ENCODE measurements around the gene LTBP2.

The LTBP2 gene

DNA sequence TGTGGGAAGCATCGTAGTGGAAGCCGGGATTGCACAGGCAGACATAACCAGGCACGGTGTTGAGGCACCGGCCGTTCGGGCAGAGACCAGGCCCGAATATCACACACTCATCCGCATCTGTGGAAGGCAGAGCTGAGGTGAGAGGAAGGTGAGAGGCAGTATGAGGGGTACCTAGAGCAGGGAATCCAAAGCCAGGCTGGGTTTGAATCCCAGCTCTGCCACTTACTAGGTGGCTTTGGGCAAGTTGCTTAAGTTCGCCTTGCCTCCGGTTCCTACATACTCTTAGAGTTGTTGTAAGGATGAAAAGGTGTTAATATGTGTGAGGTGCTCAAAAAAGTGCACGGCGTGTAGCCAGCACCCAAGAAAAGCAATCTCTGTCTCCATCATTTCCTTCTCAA lies 108.1 kb downstream of the LTBP2 start:
- no peak for DNase-seq

DNA sequence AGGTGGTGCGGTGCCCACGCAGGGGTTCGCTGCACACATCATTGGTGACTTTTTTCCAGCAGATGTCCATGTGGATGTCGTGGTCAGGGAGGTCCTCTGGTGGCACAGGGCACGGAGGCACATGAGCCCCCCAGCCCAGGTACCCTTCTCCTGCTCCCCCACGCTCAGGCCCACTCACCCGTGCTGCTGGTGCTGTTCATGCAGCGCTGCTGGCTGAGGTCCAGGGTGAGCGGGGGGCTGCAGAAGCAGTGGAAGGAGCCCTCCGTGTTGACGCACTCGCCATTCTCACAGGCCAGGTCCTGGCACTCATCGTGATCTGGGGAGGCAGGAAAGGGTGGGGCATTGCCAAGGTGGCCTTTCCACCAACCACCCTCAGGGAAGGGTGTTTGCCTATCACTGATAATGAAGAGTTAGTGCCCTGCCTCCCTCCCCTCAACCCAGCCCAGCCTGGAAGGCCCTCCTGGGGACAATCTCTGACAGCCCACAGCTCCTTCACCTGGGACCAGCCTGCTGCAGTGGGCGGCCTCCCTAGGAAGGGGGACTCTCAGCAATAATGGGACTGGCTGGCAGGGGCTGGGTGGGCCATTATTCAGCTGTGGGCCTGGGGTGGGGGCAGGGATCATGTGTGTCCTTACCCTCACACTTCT lies 108.6 kb downstream of the LTBP2 start:
- no peak for DNase-seq

DNA sequence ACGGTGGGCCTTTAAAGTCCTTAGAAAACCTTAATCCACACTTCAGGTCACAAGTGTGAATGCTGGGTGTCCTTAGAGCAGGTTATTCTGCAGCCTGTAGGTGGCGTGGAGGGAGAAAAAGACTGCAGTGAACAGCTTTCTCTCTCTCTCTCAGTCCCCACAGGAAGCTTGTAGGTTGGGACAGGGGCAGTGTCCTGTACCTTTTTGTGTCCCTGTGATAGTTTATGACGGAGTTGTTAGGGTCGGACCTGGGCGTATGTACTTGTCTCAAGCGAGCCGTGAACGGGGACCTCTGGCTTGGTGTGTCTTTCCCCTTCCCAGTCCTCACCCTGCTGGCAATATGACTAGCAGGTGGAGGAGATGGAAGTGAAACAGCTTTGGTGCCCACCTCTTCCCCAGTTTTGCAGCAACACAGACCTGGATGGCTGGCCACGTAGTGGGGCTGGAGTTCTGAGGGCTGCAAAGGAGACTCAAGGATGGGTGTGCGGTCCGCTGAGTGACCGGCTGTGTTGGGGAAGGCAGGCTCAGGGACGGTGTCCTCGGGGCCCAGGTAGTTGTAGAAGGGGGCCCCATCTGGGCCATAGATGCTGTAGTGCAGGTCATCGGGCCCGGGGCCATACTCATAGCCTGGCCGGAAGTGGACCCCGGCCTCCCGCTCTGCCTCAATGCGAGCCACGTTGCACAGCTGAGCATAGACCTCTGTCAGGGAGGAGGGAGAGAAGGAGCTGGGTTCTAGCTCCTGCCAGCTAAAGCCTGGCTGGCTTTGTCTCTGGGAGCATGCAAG lies 109.6 kb downstream of the LTBP2 start:
- DNase-seq = peak; percentile 42

DNA sequence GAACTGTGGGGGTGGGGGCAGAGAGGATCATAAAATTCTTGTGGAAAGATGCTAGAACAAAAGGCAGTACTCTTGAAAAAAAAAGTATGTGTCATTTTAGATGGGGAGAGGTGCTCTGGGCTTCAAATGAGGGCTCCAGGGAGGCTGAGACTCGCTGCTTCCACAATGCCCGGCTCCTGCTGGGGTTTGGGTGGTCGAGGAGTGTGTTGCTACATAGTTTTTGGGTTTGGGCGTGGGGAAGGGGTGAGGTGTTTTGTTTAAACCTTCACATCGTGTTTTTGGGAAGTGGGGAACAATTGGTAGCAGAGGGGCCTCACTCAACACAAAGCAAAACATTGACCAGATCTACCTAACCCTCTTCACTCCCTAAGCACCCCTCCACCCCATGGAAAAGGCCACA lies 110.3 kb downstream of the LTBP2 start:
- no peak for DNase-seq

GRCh38 chr14:74501135-74501614 lies 110.9 kb downstream of the LTBP2 start:
- DNase-seq = peak; percentile 24

DNA sequence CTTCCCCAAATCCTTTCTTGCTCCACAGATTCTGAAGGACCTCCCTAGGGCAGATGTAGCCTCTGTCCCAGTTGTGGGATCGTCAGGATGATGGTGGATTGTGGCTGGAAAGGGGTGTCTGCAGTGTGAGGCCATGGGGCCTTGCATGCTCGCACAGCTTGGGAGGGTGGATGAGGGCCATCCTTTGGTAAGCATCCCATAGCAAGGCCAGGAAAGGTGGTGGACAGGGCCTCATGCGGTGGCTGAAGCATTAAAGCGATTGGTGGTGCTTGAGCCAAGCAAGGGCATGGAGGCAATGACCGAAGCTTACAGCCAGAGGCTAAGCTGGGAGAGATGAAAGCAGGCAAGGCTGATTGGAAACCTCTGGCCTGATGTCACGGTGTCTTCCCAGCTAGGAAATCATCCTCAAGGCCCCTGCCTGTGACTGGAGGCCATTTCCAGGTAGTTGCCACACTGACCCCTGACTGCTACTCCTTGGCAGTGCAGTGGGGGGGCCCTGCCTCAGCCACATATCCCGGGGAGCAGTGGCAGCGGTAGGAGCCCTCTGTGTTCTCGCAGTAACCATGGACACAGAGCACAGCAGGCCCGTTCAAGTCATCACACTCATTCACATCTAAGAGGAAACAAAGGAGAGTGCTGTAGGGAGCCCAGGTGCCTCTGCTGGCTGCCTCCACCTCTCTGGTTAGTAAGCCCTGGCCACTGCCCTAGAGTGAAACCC lies 111.5 kb downstream of the LTBP2 start:
- no peak for DNase-seq

- DNase-seq = no peak
Measured at GRCh38 chr14:74495356-74495755, 116.7 kb downstream of the LTBP2 start.

DNA sequence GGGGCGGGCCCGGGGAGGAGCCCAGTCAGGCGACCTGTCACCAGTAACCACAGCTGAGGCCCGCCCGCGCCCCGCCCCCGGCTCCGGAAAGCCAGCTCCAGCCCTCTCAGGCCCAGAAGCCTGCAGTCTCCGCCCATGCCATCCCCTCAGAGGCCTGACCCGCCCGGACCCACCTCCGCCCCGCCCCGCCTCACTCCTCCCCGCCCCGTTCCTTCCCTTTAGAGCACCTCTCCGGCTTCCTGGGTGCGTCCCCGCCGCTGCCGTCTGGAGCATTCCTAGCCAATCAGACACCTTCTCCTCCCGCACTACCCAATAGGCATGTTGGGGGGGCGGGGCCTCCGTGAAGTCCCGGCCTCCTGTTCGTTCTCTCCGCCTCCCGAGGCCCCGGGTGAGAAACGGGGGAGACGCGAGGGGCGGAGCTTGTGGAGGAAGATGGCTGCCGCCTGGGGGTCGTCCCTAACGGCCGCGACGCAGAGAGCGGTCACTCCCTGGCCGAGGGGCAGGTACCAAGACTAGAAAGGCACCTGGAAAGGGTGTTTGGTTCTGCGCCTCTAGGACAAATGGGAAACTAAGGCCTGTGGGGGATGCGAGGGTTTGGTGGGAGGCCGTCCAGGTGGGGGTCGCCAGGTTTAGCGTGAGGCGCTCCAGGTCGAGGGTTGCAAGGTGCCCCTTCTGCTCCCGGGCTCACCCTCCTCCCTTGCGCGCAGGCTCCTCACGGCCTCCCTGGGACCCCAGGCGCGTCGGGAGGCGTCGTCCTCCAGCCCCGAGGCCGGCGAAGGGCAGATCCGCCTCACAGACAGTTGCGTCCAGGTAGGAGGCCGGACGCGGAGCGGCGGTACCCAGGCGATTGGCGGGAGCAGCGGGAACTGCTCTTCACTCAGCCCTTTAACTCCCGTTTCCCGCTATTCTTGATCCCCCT lies 118.4 kb downstream of the LTBP2 start, which contains the start of gene ISCA2:
TSS of gene ISCA2 (plus strand) at position 423 of the 919 bp plus-strand sequence. CDS start at position 433, 10 bp downstream.
- peak; percentile 99 for DNase-seq

GRCh38 chr14:74492776-74493342 lies 119.2 kb downstream of the LTBP2 start, which contains the start of gene NPC2:
Gene NPC2 (minus strand): TSS chr14:74493305. CDS start chr14:74493274, 31 bp downstream.
- DNase-seq = no peak

- DNase-seq = peak; percentile 86
Measured at GRCh38 chr14:74491956-74492775, 119.9 kb downstream of the LTBP2 start.

DNA sequence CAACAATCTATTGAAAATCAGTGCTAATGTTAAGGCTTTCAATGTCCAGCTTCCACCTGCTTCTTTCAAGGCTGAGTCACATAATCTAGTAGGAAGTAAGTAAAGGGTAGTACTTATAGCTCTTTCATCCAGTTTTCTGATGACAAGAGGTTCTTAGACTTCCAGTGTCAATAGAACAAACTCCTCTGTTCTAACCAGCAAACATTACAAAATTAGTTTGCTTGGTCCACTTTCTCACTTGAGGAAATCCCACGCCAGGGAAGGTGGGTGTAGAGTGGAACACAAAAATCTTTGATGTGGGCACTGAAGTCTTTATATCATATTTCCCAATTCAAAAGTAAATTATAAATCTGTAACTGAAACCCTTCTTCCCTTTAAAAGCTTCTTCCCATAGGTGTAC lies 121.6 kb downstream of the LTBP2 start:
- peak; percentile 21 for DNase-seq

DNA sequence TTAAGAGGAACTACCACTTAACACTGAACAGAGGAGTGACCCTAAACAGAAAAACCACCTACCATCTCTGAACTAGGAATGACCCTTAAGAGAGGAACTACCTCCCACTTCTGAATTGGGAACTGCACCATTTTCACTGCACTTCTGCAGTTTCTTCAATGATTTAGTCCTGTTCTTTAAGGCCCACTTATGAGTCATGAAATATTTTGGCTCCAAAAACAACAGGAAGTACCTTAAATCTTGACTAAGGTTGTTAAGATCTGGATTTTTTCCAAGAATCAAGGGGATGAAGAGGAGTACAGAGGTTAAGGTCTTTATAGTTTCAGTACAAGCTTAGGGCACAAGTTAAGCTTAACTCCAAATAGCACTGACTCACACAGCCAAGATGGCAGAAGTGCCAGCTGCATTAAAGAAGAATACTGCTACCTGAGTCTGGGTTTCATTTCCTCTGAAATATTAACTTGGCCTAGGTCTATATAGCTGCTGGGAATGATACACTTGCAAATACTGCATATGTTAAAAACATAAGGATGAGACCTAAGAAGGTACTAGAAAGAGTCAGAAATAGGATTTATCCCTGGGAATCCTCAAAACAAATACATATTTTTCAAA lies 123.1 kb downstream of the LTBP2 start:
- DNase-seq = peak; percentile 90

DNA sequence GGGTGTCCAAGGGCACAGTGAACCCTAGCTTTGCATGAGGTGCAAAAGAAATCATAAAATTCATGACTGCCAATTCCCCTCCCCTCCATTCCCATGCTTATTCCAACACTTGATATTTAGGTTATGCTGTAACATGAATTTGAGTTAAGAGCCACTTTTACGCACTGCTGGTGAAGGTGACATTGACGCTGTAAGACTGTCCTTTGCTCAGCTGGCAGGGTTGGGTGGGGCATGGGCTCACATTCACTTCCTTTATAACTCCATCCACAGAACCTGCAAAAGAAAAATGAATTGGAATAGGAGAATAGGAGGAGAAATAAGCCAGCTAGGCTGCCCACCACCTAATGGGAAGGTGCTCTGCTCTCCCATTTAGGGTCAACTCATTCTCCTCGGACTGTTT lies 125.9 kb downstream of the LTBP2 start:
- DNase-seq = no peak

- DNase-seq = no peak
Measured at GRCh38 chr14:74483321-74483720, 128.7 kb downstream of the LTBP2 start.

DNA sequence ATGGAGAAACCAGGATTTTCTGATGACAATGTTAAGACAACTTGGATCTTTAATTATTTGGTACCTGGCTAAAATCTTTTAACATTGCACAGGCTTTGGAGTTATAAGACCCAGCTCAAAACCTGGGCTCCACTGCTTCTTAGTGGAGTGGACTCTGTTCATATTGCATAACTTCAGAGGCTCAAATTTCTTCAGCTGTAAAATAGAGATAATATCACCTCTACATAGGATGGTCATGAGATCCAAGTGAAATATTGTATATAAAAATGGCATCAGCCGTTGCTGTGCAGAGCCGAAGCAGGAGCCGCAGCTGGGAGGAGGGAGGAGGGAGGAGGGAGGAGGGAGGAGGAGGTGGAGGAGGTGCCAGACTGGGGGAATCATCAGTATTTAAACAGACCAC lies 129.5 kb downstream of the LTBP2 start:
- no peak for DNase-seq

DNA sequence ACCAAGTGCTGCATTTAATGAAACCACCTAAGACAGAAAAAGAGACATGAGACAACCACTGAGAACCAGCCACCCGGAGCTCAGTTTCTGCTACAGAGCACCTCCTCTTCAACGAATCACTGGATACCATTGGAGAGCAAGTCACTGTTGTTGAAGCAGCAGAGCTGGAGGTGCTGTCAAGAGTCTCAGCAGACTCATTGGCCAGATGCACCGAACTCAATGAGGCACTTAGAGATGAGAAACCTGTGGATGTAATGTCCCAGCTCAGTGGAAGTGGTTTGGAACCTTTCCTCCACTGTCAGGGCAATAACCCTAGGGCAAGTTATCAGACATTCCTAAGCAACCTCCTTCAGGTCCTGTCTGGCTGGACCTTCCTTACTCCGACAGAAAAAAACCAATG lies 132.0 kb downstream of the LTBP2 start:
- no peak for DNase-seq

DNA sequence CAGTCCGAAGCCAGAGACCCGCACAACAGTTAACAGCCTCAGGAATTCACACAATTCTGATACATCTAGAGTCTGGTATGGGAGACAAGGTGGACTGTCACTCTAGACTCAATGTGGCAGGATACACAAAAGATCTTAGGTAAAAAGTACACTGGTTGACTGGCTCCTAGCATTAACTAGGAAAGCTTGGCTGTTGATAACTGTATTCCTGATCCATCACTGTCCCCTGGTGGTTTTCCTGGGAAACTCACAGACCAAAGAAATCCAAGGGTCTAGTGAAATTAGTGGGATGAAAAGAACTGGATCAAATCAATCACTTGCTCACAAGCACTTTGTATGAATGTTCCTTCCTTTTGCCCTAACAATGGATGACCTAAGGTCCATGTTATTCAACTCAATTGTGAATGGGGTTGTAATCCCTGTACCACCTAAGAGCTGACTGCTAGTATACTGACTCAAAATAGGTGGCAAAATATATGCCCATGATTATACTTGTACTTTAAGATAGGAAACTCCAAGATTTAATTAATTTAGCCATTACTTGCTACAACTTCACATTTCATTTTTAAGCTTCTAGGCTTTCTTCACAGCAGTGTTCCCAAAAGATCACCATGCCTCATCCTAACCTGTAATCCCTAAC lies 132.9 kb downstream of the LTBP2 start:
- no peak for DNase-seq

DNA sequence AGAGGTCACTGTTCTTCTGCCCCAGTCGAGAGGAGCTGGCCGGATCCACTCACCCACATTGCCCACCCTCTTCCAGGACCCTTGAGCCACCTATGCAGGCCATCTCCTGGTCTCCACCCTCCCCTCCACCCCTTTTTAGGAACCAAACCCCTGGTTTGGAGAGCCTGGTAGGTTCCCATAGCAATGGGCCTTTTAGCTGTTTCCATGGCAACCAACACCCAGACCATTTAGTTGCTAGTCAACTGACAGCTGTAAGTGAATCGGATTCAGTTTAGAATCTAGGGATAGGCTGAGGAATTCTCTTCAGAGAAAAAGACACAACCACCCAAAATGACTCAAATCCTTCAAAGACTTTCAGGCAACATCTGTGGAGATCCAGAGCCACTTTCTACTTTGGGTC lies 135.4 kb downstream of the LTBP2 start:
- no peak for DNase-seq

- DNase-seq = no peak
Measured at GRCh38 chr14:74476107-74476506, 135.9 kb downstream of the LTBP2 start.

DNA sequence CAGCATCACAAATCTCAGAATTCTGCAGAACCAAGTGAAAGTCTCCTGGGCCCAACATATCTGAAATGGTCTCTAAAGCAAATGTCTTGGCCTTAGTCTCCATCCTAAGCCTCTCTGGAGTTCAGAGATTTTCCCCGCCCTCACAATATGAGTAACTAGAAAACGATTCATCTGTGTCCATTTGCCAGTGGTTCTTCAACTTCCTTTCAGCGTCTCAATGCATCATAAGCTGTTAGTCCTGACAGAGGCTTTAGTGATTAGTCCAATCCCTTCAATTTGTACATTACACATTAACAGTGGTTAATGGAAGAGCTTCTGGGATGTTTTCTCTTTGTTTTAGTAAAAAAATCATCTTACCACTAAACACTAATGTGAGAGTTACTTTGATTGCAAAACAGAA lies 136.4 kb downstream of the LTBP2 start:
- DNase-seq = no peak
